BE2C (cell line): ENCODE results near the gene METTL22.
"Not testable (repeated sequence)": the region's sequence is repeated elsewhere in the genome, so short reads cannot be mapped to it uniquely, and the experiment has no call there.

Experiments used
- DNase-seq: peaks from one replicate; pipeline ENCODE4 v3.0.0-alpha.2; 2020
- H3K27me3 ChIP-seq: fragments of 250-450 bp; sonication (Bioruptor Pico); 2 replicates; pipeline ENCODE4 v1.5.1; 2020; ENCODE audit warnings: mild to moderate bottlenecking
- H3K36me3 ChIP-seq: fragments of 250-450 bp; sonication (Bioruptor Pico); 2 replicates; pipeline ENCODE4 v1.5.1; 2020; ENCODE audit warnings: mild to moderate bottlenecking
- H3K4me1 ChIP-seq: fragments of 250-450 bp; sonication (Bioruptor Pico); 2 replicates; pipeline ENCODE4 v1.5.1; 2020
- H3K4me3 ChIP-seq: 2 replicates; pipeline ENCODE4 v1.5.1; 2011; ENCODE audit warnings: low read depth, low read length
- H3K9me3 ChIP-seq: fragments of 250-450 bp; sonication (Bioruptor Pico); 2 replicates; pipeline ENCODE4 v1.5.1; 2020
- CTCF ChIP-seq: IDR thresholded peaks from 2 replicates; pipeline ENCODE4 v1.5.1; 2012; ENCODE audit warnings: mild to moderate bottlenecking, low read depth, low read length

Gene METTL22

DNA sequence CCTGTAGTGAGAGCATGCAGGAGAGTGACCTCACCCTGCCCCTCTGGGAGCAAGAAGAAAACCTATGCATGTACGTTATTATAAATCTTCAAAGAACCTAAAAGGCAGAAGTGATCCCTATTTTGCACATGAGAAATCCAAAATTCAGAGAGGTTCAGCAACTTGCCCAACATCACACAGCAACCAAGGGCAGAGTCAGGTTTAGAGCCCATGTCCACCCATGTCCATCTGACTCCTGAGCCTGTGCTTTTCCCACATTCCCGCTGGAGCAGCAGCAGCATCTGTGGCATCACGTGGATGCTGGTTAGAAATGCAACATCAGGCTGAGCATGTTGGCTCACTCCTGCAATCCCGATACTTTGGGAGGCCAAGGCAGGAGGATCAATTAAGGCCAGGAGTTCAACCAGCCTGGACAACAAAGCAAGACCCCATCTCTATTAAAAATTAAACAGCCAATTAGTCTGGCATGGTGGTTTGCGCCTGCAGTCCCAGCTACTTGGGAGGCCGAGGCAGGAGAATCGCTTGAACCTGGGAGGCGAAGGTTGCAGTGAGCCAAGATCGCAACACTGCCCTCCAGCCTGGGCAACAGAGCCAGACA is 26.3 kb downstream of the METTL22 start:
- DNase-seq = no peak
- no peak for TF ChIP-seq CTCF
- Histone ChIP-seq H3K4me1 (no peaks in the 10 kb centered on the region), H3K36me3 (peaks cover 45% of the 10 kb centered on the region), H3K9me3 (no peaks in the 10 kb centered on the region), H3K4me3 (no peak overlapping the region), H3K27me3 (peaks cover 3% of the 10 kb centered on the region; the same call in 1 of the 2 replicates)

DNA sequence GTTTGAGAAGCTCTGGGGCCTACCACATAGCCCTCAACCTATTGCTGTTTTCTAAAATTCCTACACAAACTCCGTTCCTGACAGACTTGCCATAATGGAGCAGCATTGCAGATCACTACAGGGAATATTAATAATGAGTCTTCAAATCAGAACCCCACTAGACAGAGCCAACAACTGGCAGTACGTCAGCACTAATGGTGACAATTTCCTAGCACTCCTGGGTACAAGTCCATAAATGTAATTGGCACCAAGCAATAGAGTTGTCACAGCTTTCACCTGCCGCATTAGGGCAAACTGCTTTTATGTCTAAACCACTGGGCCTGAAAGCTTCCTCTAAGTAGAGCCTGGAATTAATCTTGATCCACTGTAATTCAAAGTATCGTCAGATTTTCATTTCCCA is 27.4 kb downstream of the METTL22 start:
- Histone ChIP-seq H3K4me1 (no peaks in the 10 kb centered on the region), H3K27me3 (peaks cover 3% of the 10 kb centered on the region; the same call in 1 of the 2 replicates), H3K9me3 (no peaks in the 10 kb centered on the region), H3K4me3 (no peak overlapping the region), H3K36me3 (peaks cover 35% of the 10 kb centered on the region)
- no peak for DNase-seq
- no peak for TF ChIP-seq CTCF

DNA sequence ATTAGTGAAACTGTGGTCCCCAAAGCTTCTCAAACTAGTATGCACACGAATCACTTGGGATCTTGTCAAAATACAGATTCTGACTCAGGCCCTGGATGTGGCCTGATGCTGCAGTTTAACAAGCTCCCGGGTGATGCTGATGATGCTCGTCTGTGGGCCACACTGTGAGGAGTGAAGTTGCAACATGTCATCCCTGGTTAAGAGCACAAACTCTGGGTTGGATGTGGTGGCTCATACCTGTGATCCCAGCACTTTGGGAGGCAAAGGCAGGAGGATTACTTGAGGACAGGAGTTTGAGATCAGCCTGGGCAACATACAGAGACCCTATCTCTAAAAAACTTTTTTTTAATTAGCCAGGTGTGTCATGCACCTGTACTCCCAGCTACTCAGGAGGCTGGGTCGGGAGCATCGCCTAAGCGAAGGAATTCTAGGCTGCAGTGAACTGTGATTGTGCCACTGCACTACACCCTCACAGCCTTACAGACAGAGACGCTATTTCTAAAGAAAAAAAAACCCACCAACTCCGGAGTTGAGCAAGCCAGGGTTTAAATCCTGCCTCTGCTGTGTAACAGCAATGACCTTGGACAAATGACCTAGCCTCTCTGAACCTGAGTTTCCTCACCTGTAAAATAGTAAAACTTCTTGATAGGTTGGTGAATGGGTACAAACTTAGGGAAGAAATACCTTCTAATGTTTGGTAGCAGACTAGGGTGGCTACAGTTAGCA is 28.5 kb downstream of the METTL22 start:
- peaks cover 3% of the 10 kb centered on the region; the same call in 1 of the 2 replicates for H3K27me3 ChIP-seq
- DNase-seq = no peak
- H3K36me3 ChIP-seq = peaks cover 24% of the 10 kb centered on the region

DNA sequence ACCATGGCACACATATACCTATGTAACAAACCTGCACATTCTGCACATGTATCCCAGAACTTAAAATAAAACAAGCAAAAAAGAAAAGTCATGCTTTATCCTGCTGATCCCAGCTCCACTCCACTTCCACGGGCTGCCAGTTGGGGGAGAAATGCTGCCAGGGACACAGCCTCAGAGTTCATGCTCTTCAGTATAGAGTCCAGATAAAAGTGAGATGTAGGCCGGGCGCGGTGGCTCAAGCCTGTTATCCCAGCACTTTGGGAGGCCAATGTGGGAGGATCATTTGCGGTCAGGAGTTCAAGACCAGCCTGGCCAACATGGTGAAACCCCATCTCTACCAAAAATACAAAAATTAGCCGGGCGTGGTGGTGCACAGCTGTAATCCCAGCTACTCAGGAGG is 30.5 kb downstream of the METTL22 start:
- not testable (repeated sequence) for H3K4me3 ChIP-seq, H3K9me3 ChIP-seq, H3K27me3 ChIP-seq, H3K4me1 ChIP-seq
- H3K36me3 ChIP-seq = peaks cover 12% of the 10 kb centered on the region
- peak; percentile 53 for TF ChIP-seq CTCF
- DNase-seq = peak; percentile 47

More for the DNA sequence above, 28.5 kb downstream of the METTL22 start:
- Histone ChIP-seq H3K4me1 (no peaks in the 10 kb centered on the region), H3K9me3 (no peaks in the 10 kb centered on the region), H3K4me3 (no peak overlapping the region)
- no peak for TF ChIP-seq CTCF

- no peak overlapping the region for H3K4me3 ChIP-seq
- no peaks in the 10 kb centered on the region for H3K9me3 ChIP-seq
- H3K27me3 ChIP-seq = peaks cover 3% of the 10 kb centered on the region; the same call in 1 of the 2 replicates
- H3K36me3 ChIP-seq = no peaks in the 10 kb centered on the region
- H3K4me1 ChIP-seq = peaks cover 6% of the 10 kb centered on the region; the same call in 1 of the 2 replicates
- peak; percentile 86 for TF ChIP-seq CTCF
- peak; percentile 58 for DNase-seq
Observed at GRCh38 chr16:8655184-8655717, 33.8 kb downstream of the METTL22 start.

GRCh38 chr16:8656376-8656775 is 34.9 kb downstream of the METTL22 start:
- no peaks in the 10 kb centered on the region for H3K36me3 ChIP-seq
- no peak overlapping the region for H3K4me3 ChIP-seq
- no peaks in the 10 kb centered on the region for H3K9me3 ChIP-seq
- H3K27me3 ChIP-seq = peaks cover 3% of the 10 kb centered on the region; the same call in 1 of the 2 replicates
- DNase-seq = no peak
- H3K4me1 ChIP-seq = peaks cover 6% of the 10 kb centered on the region; the same call in 1 of the 2 replicates
- no peak for TF ChIP-seq CTCF
